ACC112 (cell line): Measurements from ENCODE around the gene SPP1.
A peak's percentile ranks its signal among the peaks of the same experiment; 100 is the strongest.

Experiments used
- H2AFZ ChIP-seq: fragments of 200-600 bp; sonication (generic); one replicate; pipeline ENCODE4 v1.6.0; 2017; ENCODE audit warnings: antibody characterized with exemption, low read length; ENCODE audit not compliant: unreplicated experiment
- H3K27ac ChIP-seq: fragments of 200-600 bp; sonication (generic); 2 replicates; pipeline ENCODE4 v1.5.1; 2014; ENCODE audit warnings: low read depth, mild to moderate bottlenecking, antibody characterized with exemption, low read length, moderate library complexity
- H3K27me3 ChIP-seq: fragments of 200-600 bp; sonication (generic); 2 replicates; pipeline ENCODE4 v1.6.1; 2014; ENCODE audit warnings: mild to moderate bottlenecking, antibody characterized with exemption, low read length, moderate library complexity, mixed read lengths; ENCODE audit not compliant: insufficient read depth
- H3K36me3 ChIP-seq: fragments of 200-600 bp; sonication (generic); 2 replicates; pipeline ENCODE4 v1.6.1; 2016; ENCODE audit warnings: mild to moderate bottlenecking, antibody characterized with exemption, low read length, moderate library complexity, mixed read lengths; ENCODE audit not compliant: insufficient read depth
- H3K4me1 ChIP-seq: fragments of 200-600 bp; sonication (generic); one replicate; pipeline ENCODE4 v1.6.1; 2016; ENCODE audit warnings: low read length, mixed read lengths; ENCODE audit not compliant: insufficient read depth, unreplicated experiment, control insufficient read depth
- H3K4me3 ChIP-seq: fragments of 200-600 bp; sonication (generic); 2 replicates; pipeline ENCODE4 v1.5.1; 2014; ENCODE audit warnings: mild to moderate bottlenecking, low read depth, low read length
- H3K79me2 ChIP-seq: fragments of 200-600 bp; sonication (generic); one replicate; pipeline ENCODE4 v1.6.0; 2016; ENCODE audit warnings: low read length; ENCODE audit not compliant: control insufficient read depth, unreplicated experiment, insufficient read depth

SPP1 gene

GRCh38 chr4:88007304-88008121, 32.0 kb downstream of the SPP1 start, which contains the start of gene PKD2:
Gene PKD2, plus strand, starts transcription at chr4:88007635. Its CDS starts 99 bp downstream, at chr4:88007734.
- H3K27ac ChIP-seq: peak within 1 kb of the TSS; percentile 48; the same call in 1 of the 2 replicates
- H3K79me2 ChIP-seq: peaks cover 46% of the 10 kb centered on the region
- no peaks in the 10 kb centered on the region for H3K36me3 ChIP-seq
- H2AFZ ChIP-seq: peak within 1 kb of the TSS; percentile 84
- no peaks in the 10 kb centered on the region for H3K27me3 ChIP-seq
- peaks cover 34% of the 10 kb centered on the region for H3K4me1 ChIP-seq
- peak within 1 kb of the TSS; percentile 97 for H3K4me3 ChIP-seq

- H3K27ac ChIP-seq: peak overlapping the region; percentile 48; the same call in 1 of the 2 replicates
- H3K4me1 ChIP-seq: peaks cover 34% of the 10 kb centered on the region
- peaks cover 54% of the 10 kb centered on the region for H3K79me2 ChIP-seq
- H3K27me3 ChIP-seq: no peaks in the 10 kb centered on the region
- no peaks in the 10 kb centered on the region for H3K36me3 ChIP-seq
- peak overlapping the region; percentile 84 for H2AFZ ChIP-seq
- H3K4me3 ChIP-seq: peak overlapping the region; percentile 97
Observed at GRCh38 chr4:88008122-88008742, 32.7 kb downstream of the SPP1 start.

- Histone ChIP-seq H3K4me1 (peaks cover 34% of the 10 kb centered on the region), H3K4me3 (peak overlapping the region; percentile 97), H2AFZ (peak overlapping the region; percentile 84), H3K27ac (peak overlapping the region; percentile 48; the same call in 1 of the 2 replicates), H3K36me3 (no peaks in the 10 kb centered on the region), H3K27me3 (no peaks in the 10 kb centered on the region), H3K79me2 (peaks cover 59% of the 10 kb centered on the region)
Observed at GRCh38 chr4:88008743-88009171, 33.2 kb downstream of the SPP1 start.

- Histone ChIP-seq H2AFZ (no peak overlapping the region), H3K4me3 (peak overlapping the region; percentile 97), H3K27ac (no peak overlapping the region), H3K27me3 (no peaks in the 10 kb centered on the region), H3K4me1 (peaks cover 33% of the 10 kb centered on the region), H3K36me3 (no peaks in the 10 kb centered on the region), H3K79me2 (peaks cover 70% of the 10 kb centered on the region)
Observed at GRCh38 chr4:88009871-88010270, 34.4 kb downstream of the SPP1 start.

- peak overlapping the region; percentile 35; the same call in 1 of the 2 replicates for H3K27ac ChIP-seq
- peaks cover 23% of the 10 kb centered on the region for H3K4me1 ChIP-seq
Observed at GRCh38 chr4:88010966-88011365, 35.5 kb downstream of the SPP1 start.

GRCh38 chr4:88012647-88013046, 37.1 kb downstream of the SPP1 start:
- Histone ChIP-seq H3K27me3 (no peaks in the 10 kb centered on the region), H3K4me1 (peaks cover 24% of the 10 kb centered on the region), H3K36me3 (no peaks in the 10 kb centered on the region), H2AFZ (no peak overlapping the region), H3K79me2 (peaks cover 90% of the 10 kb centered on the region), H3K4me3 (no peak overlapping the region), H3K27ac (no peak overlapping the region)

More at GRCh38 chr4:88010966-88011365, 35.5 kb downstream of the SPP1 start:
- H3K36me3 ChIP-seq: no peaks in the 10 kb centered on the region
- peak overlapping the region; percentile 60 for H3K4me3 ChIP-seq
- peaks cover 79% of the 10 kb centered on the region for H3K79me2 ChIP-seq
- H3K27me3 ChIP-seq: no peaks in the 10 kb centered on the region
- peak overlapping the region; percentile 29 for H2AFZ ChIP-seq

- H3K27ac ChIP-seq: no peak overlapping the region
- H3K36me3 ChIP-seq: no peaks in the 10 kb centered on the region
- H2AFZ ChIP-seq: no peak overlapping the region
- H3K79me2 ChIP-seq: peaks cover 82% of the 10 kb centered on the region
- no peak overlapping the region for H3K4me3 ChIP-seq
- peaks cover 40% of the 10 kb centered on the region for H3K4me1 ChIP-seq
- H3K27me3 ChIP-seq: no peaks in the 10 kb centered on the region
Observed at GRCh38 chr4:88014386-88014905, 38.9 kb downstream of the SPP1 start.

GRCh38 chr4:88015659-88016295, 40.3 kb downstream of the SPP1 start:
- H3K27ac ChIP-seq: no peak overlapping the region
- no peak overlapping the region for H2AFZ ChIP-seq
- peaks cover 78% of the 10 kb centered on the region for H3K79me2 ChIP-seq
- H3K27me3 ChIP-seq: no peaks in the 10 kb centered on the region
- no peak overlapping the region for H3K4me3 ChIP-seq
- H3K36me3 ChIP-seq: peaks cover under 1% of the 10 kb centered on the region; the same call in 1 of the 2 replicates
- H3K4me1 ChIP-seq: peaks cover 31% of the 10 kb centered on the region

- Histone ChIP-seq H3K4me3 (peak overlapping the region; percentile 53; the same call in 1 of the 2 replicates), H3K79me2 (peaks cover 62% of the 10 kb centered on the region), H3K36me3 (peaks cover 10% of the 10 kb centered on the region), H3K4me1 (peaks cover 23% of the 10 kb centered on the region), H3K27ac (peak overlapping the region; percentile 96), H3K27me3 (no peaks in the 10 kb centered on the region), H2AFZ (peak overlapping the region; percentile 16)
Observed at GRCh38 chr4:88017516-88018297, 42.2 kb downstream of the SPP1 start.

- H3K27ac ChIP-seq: peak overlapping the region; percentile 96
- peaks cover 23% of the 10 kb centered on the region for H3K4me1 ChIP-seq
- H3K4me3 ChIP-seq: peak overlapping the region; percentile 53
- H3K36me3 ChIP-seq: peaks cover 13% of the 10 kb centered on the region
- no peak overlapping the region for H2AFZ ChIP-seq
- no peaks in the 10 kb centered on the region for H3K27me3 ChIP-seq
- H3K79me2 ChIP-seq: peaks cover 55% of the 10 kb centered on the region
Observed at GRCh38 chr4:88018466-88018865, 43.0 kb downstream of the SPP1 start.
